GM13976 (cell line): ENCODE data around the gene MYCBPAP.

Experiments used
- DNase-seq: peaks from one replicate; pipeline ENCODE4 v3.0.0; 2012; ENCODE audit warnings: low spot score
- in situ Hi-C: fragments of 300-500 bp; cut with MboI; formaldehyde crosslinking; loops from one replicate; pipeline ENCODE4 v1.12.0; 2022; ENCODE audit warnings: low sequenced_read_pairs, mixed read lengths, inconsistent platforms; ENCODE audit not compliant: unreplicated experiment
- TF ChIP-seq, protein P1 (sequence below): IDR thresholded peaks from 2 replicates; pipeline ENCODE4 v1.5.1; 2012; ENCODE audit warnings: borderline replicate concordance, mild to moderate bottlenecking; ENCODE audit not compliant: insufficient read depth; ENCODE audit errors: extremely low read depth, missing control alignments, control extremely low read depth

Gene MYCBPAP

GRCh38 chr17:50569592-50569991 is 61.4 kb downstream of the MYCBPAP start:
- DNase-seq = no peak
- in situ Hi-C loops = no loop called here
- TF ChIP-seq, protein P1, sequence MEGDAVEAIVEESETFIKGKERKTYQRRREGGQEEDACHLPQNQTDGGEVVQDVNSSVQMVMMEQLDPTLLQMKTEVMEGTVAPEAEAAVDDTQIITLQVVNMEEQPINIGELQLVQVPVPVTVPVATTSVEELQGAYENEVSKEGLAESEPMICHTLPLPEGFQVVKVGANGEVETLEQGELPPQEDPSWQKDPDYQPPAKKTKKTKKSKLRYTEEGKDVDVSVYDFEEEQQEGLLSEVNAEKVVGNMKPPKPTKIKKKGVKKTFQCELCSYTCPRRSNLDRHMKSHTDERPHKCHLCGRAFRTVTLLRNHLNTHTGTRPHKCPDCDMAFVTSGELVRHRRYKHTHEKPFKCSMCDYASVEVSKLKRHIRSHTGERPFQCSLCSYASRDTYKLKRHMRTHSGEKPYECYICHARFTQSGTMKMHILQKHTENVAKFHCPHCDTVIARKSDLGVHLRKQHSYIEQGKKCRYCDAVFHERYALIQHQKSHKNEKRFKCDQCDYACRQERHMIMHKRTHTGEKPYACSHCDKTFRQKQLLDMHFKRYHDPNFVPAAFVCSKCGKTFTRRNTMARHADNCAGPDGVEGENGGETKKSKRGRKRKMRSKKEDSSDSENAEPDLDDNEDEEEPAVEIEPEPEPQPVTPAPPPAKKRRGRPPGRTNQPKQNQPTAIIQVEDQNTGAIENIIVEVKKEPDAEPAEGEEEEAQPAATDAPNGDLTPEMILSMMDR = no peak

- TF ChIP-seq, protein P1 = no peak
- DNase-seq = no peak
- in situ Hi-C loops = no loop called here
These were observed 61.8 kb downstream of the MYCBPAP start for GRCh38 chr17:50570032-50570431.

- in situ Hi-C loops = no loop called here
These were observed 62.3 kb downstream of the MYCBPAP start for GRCh38 chr17:50570528-50570927.

GRCh38 chr17:50571681-50572080 is 63.4 kb downstream of the MYCBPAP start:
- DNase-seq = no peak
- TF ChIP-seq, protein P1 = no peak
- in situ Hi-C loops = no loop called here

More at GRCh38 chr17:50570528-50570927, 62.3 kb downstream of the MYCBPAP start:
- no peak for DNase-seq
- TF ChIP-seq, protein P1 = no peak

GRCh38 chr17:50572541-50572940 is 64.3 kb downstream of the MYCBPAP start:
- in situ Hi-C loops = no loop called here
- TF ChIP-seq, protein P1 = no peak
- no peak for DNase-seq

GRCh38 chr17:50573866-50574611 is 65.8 kb downstream of the MYCBPAP start:
- in situ Hi-C loops = no loop called here
- no peak for DNase-seq
- TF ChIP-seq, protein P1 = no peak
